OCI-LY7 (cell line): Measurements from ENCODE around the gene DHCR7. TPM values are rescaled to one million over a fixed set of nuclear protein-coding genes. Genes with fewer than 3 reads are reported as not detected.

Experiments
- BruUV-seq: library from RNA; stranded (reverse); fragments of 400-500 nt; replicated peaks from 2 replicates; lab custom pipeline; 2021; lab: Mats Ljungman, UMichigan
- CTCF ChIA-PET: fragments of 300-600 bp; sonication (Branson Sonifier 250); formaldehyde crosslinking; loops from one replicate; lab custom pipeline; 2022; ENCODE audit warnings: antibody characterized with exemption; ENCODE audit not compliant: unreplicated experiment; lab: Charles Lee
- POLR2A ChIA-PET: fragments of 300-600 bp; sonication (Branson Sonifier 250); formaldehyde crosslinking; loops from one replicate; lab custom pipeline; 2022; ENCODE audit warnings: antibody characterized with exemption; lab: Charles Lee
- DNase-seq: peaks from one replicate; pipeline ENCODE4 v3.0.0-alpha.2; 2015; ENCODE audit warnings: low spot score
- H2AFZ ChIP-seq: fragments of 200-600 bp; sonication (generic), shearing (Covaris generic); 2 replicates; pipeline ENCODE4 v1.6.1; 2014; ENCODE audit warnings: mild to moderate bottlenecking, antibody characterized with exemption, low read length, moderate library complexity
- H3K27ac ChIP-seq: fragments of 200-600 bp; sonication (generic); 2 replicates; pipeline ENCODE4 v1.5.1; 2014; ENCODE audit warnings: mixed run types, low read depth, mild to moderate bottlenecking, moderate library complexity, low read length, inconsistent platforms; ENCODE audit not compliant: poor library complexity, severe bottlenecking
- H3K36me3 ChIP-seq: fragments of 200-600 bp; sonication (generic); 2 replicates; pipeline ENCODE4 v1.6.1; 2014; ENCODE audit warnings: mild to moderate bottlenecking, antibody characterized with exemption, low read length, moderate library complexity, mixed read lengths; ENCODE audit not compliant: insufficient read depth
- H3K4me1 ChIP-seq: fragments of 200-600 bp; sonication (generic); 2 replicates; pipeline ENCODE4 v1.5.1; 2014; ENCODE audit warnings: mild to moderate bottlenecking, low read length; ENCODE audit not compliant: insufficient read depth, poor library complexity, severe bottlenecking
- H3K4me2 ChIP-seq: fragments of 200-600 bp; sonication (generic); 2 replicates; pipeline ENCODE4 v1.6.1; 2014; ENCODE audit warnings: mild to moderate bottlenecking, low read length
- H3K4me3 ChIP-seq: fragments of 200-600 bp; sonication (generic); 2 replicates; pipeline ENCODE4 v1.5.1; 2014; ENCODE audit warnings: mild to moderate bottlenecking, low read depth, low read length; ENCODE audit not compliant: poor library complexity, severe bottlenecking
- H3K79me2 ChIP-seq: fragments of 200-600 bp; sonication (generic); 2 replicates; pipeline ENCODE4 v1.6.1; 2016; ENCODE audit warnings: low read depth, mild to moderate bottlenecking, low read length, moderate library complexity, mixed read lengths; ENCODE audit not compliant: insufficient read depth
- H3K9me2 ChIP-seq: fragments of 200-600 bp; sonication (generic); 2 replicates; pipeline ENCODE4 v1.6.1; 2016; ENCODE audit warnings: mild to moderate bottlenecking, low read length, mixed read lengths; ENCODE audit not compliant: insufficient read depth
- H3K9me3 ChIP-seq: fragments of 200-600 bp; sonication (generic); 2 replicates; pipeline ENCODE4 v1.6.1; 2014; ENCODE audit warnings: mild to moderate bottlenecking, mixed run types, low read length, mixed read lengths
- H4K20me1 ChIP-seq: fragments of 200-600 bp; sonication (generic); 2 replicates; pipeline ENCODE4 v1.6.1; 2014; ENCODE audit warnings: mild to moderate bottlenecking, antibody characterized with exemption, low read length, moderate library complexity, mixed read lengths; ENCODE audit not compliant: insufficient read depth
- EZH2phosphoT487 ChIP-seq: fragments of 200-600 bp; sonication (generic); IDR thresholded peaks from 2 replicates; pipeline ENCODE4 v1.6.1; 2018; ENCODE audit warnings: low read depth, borderline replicate concordance, mild to moderate bottlenecking, mixed run types, antibody characterized with exemption, low read length, moderate library complexity, mixed read lengths
- intact Hi-C: fragments of 100-400 bp; cut with micrococcal nuclease; formaldehyde crosslinking; loops from one replicate; pipeline ENCODE4 v1.10.0; 2022; ENCODE audit not compliant: unreplicated experiment
- total RNA-seq, 2 experiments: library from RNA; depleted of rRNA in 1 of 2; stranded (reverse); fragments of >200 nt in 1 of 2; shearing (Covaris generic) in 1 of 2; gene quantifications; 2 replicates each; pipeline ENCODE4 v1.2.3, GENCODE V29; 2014 to 2022
- TF ChIP-seq, protein P1 (sequence below): fragments of 200-600 bp; sonication (generic); conservative IDR thresholded peaks from 2 replicates; pipeline ENCODE4 v1.5.1; 2014; ENCODE audit warnings: mild to moderate bottlenecking, antibody characterized with exemption, low read length, moderate library complexity, mixed read lengths

Gene DHCR7
- total RNA-seq, 2 experiments from 2014 or later: 33.4 to 110 TPM

DNA sequence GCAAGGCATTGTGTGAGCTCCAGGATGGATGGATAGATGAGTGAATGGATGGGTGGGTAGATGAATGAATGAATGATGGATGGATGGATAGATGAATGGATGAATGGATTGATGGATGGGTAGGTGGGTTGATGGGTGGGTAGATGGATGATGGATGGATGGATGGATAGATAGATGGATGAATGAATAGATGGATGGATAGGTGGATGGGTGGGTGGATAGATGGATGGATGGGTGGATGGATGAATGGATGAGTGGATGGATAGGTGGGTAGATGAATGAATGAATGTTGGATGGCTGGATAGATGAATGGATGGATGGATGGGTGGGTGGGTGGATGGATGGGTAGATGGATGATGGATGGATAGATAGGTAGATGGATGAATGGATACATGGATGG lies 33.5 kb downstream of the DHCR7 start:
- H2AFZ ChIP-seq: no peak overlapping the region
- H4K20me1 ChIP-seq: no peaks in the 10 kb centered on the region
- no peak overlapping the region for H3K4me2 ChIP-seq
- H3K9me3 ChIP-seq: peaks cover under 1% of the 10 kb centered on the region; the same call in 1 of the 2 replicates
- CTCF ChIA-PET: no interaction called here
- no peak for DNase-seq
- TF ChIP-seq EZH2phosphoT487: no peak
- TF ChIP-seq, protein P1, sequence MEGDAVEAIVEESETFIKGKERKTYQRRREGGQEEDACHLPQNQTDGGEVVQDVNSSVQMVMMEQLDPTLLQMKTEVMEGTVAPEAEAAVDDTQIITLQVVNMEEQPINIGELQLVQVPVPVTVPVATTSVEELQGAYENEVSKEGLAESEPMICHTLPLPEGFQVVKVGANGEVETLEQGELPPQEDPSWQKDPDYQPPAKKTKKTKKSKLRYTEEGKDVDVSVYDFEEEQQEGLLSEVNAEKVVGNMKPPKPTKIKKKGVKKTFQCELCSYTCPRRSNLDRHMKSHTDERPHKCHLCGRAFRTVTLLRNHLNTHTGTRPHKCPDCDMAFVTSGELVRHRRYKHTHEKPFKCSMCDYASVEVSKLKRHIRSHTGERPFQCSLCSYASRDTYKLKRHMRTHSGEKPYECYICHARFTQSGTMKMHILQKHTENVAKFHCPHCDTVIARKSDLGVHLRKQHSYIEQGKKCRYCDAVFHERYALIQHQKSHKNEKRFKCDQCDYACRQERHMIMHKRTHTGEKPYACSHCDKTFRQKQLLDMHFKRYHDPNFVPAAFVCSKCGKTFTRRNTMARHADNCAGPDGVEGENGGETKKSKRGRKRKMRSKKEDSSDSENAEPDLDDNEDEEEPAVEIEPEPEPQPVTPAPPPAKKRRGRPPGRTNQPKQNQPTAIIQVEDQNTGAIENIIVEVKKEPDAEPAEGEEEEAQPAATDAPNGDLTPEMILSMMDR: no peak
- H3K36me3 ChIP-seq: no peaks in the 10 kb centered on the region
- no TSS peak for BruUV-seq
- no peaks in the 10 kb centered on the region for H3K9me2 ChIP-seq
- H3K4me1 ChIP-seq: peaks cover 23% of the 10 kb centered on the region
- H3K27ac ChIP-seq: no peak overlapping the region
- H3K4me3 ChIP-seq: no peak overlapping the region
- POLR2A ChIA-PET: interaction anchor here (1.4 kb wide), 1 partner anchor 11 kb away, joined by 4 read pairs; no protein-coding TSS in a partner anchor
- intact Hi-C loops: no loop called here
- H3K79me2 ChIP-seq: no peaks in the 10 kb centered on the region

DNA sequence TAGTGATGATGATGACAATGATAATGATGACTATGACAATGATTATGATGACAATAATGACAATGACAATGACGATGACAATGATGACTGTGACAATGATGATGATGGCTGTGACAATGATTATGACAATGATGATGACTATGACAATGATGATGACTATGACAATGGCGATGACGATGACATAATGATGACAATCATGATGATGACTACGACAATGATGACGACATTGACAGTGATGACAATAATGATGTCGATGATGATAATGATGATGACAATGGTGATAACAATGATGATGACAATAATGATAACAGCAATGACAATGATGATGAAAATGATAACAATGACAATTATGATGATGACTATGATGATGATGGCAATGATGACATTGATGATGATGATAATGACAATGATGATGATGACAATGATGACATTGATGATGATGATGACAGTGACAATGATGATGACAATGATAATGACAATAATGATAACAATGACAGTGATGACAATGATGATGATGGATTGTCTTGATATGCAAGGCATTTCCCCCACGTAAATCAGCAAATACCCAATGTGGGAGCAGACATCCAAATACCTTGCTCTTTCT lies 37.7 kb downstream of the DHCR7 start:
- Histone ChIP-seq H3K4me3 (no peak overlapping the region), H4K20me1 (no peaks in the 10 kb centered on the region), H3K9me3 (no peaks in the 10 kb centered on the region), H3K4me1 (peaks cover 20% of the 10 kb centered on the region), H3K4me2 (no peak overlapping the region), H3K27ac (no peak overlapping the region), H3K79me2 (no peaks in the 10 kb centered on the region), H3K36me3 (no peaks in the 10 kb centered on the region), H3K9me2 (no peaks in the 10 kb centered on the region), H2AFZ (no peak overlapping the region)
- ChIA-PET CTCF (no interaction called here), POLR2A (no interaction called here)
- intact Hi-C loops: no loop called here
- BruUV-seq: no TSS peak
- DNase-seq: no peak
- TF ChIP-seq, protein P1: no peak
- no peak for TF ChIP-seq EZH2phosphoT487

DNA sequence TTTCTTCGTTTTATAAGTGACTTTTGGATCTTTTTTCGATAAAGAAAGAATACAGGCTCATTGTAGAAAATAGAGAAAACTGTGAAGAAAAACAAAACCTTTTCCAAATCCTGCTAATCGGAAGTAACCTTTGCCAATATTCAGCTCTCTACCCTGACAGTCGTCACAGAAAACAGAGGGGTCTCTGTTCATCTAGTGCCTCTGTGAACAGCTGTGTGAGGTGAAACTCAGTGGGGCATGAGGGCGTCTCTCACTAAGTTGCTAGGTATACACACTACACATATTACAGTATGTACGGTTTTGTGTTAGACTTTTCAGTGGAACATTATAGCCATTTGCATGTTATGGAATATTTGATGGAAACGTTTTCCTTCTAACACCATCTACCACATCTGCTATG lies 39.4 kb downstream of the DHCR7 start:
- H3K4me2 ChIP-seq: no peak overlapping the region
- H3K27ac ChIP-seq: no peak overlapping the region
- peaks cover 26% of the 10 kb centered on the region for H3K4me1 ChIP-seq
- no peaks in the 10 kb centered on the region for H3K36me3 ChIP-seq
- intact Hi-C loops: no loop called here
- CTCF ChIA-PET: no interaction called here
- no peaks in the 10 kb centered on the region for H3K9me3 ChIP-seq
- no peak overlapping the region for H2AFZ ChIP-seq
- H3K9me2 ChIP-seq: no peaks in the 10 kb centered on the region
- no peak for DNase-seq
- POLR2A ChIA-PET: interaction anchor here (1.0 kb wide), 1 partner anchor 36 kb away, joined by 3 read pairs; no protein-coding TSS in a partner anchor
- TF ChIP-seq EZH2phosphoT487: no peak
- TF ChIP-seq, protein P1: no peak
- H3K4me3 ChIP-seq: no peak overlapping the region
- no peaks in the 10 kb centered on the region for H3K79me2 ChIP-seq
- BruUV-seq: no TSS peak
- no peaks in the 10 kb centered on the region for H4K20me1 ChIP-seq
